GM18873 (cell line): Measurements from ENCODE around the gene MAD1L1.
"Not testable (repeated sequence)": the region's sequence is repeated elsewhere in the genome, so short reads cannot be mapped to it uniquely, and the experiment has no call there.

Experiments
- ATAC-seq: cut with Tn5 transposase; IDR thresholded peaks from one replicate; pipeline ENCODE4 v1.9.1; 2021; ENCODE audit warnings: mild to moderate bottlenecking, moderate library complexity, moderate number of reproducible peaks; ENCODE audit not compliant: unreplicated experiment, low FRiP score

MAD1L1 gene

GRCh38 chr7:1885465-1886226 lies 347.1 kb downstream of the MAD1L1 start:
- no peak for ATAC-seq

GRCh38 chr7:1884583-1885350 lies 348.0 kb downstream of the MAD1L1 start:
- ATAC-seq = no peak

GRCh38 chr7:1883834-1884582 lies 348.7 kb downstream of the MAD1L1 start:
- ATAC-seq = no peak

GRCh38 chr7:1883031-1883761 lies 349.5 kb downstream of the MAD1L1 start:
- no peak for ATAC-seq

GRCh38 chr7:1882451-1882850 lies 350.3 kb downstream of the MAD1L1 start:
- no peak for ATAC-seq

GRCh38 chr7:1881946-1882345 lies 350.8 kb downstream of the MAD1L1 start:
- no peak for ATAC-seq

- not testable (repeated sequence) for ATAC-seq
Measured at GRCh38 chr7:1876641-1877040, 356.1 kb downstream of the MAD1L1 start.

- not testable (repeated sequence) for ATAC-seq
Measured at GRCh38 chr7:1875392-1876199, 357.1 kb downstream of the MAD1L1 start.

GRCh38 chr7:1874590-1875391 lies 358.0 kb downstream of the MAD1L1 start:
- not testable (repeated sequence) for ATAC-seq

- ATAC-seq = no peak
Measured at GRCh38 chr7:1873857-1874589, 358.7 kb downstream of the MAD1L1 start.

- no peak for ATAC-seq
Measured at GRCh38 chr7:1873421-1873820, 359.3 kb downstream of the MAD1L1 start.

- no peak for ATAC-seq
Measured at GRCh38 chr7:1873070-1873405, 359.7 kb downstream of the MAD1L1 start.

GRCh38 chr7:1872191-1873069 lies 360.3 kb downstream of the MAD1L1 start:
- ATAC-seq = no peak

- ATAC-seq = no peak
Measured at GRCh38 chr7:1869452-1870130, 363.2 kb downstream of the MAD1L1 start.

GRCh38 chr7:1868516-1869165 lies 364.1 kb downstream of the MAD1L1 start:
- ATAC-seq = no peak
